ENCODE data around the gene DLGAP1.

The DLGAP1 gene

GRCh38 chr18:3450799-3451182 is 1004.3 kb downstream of the DLGAP1 start:
- H3K27ac ChIP-seq (ENCODE audit: low read depth, low read length), result no peak overlapping the region
- no peak overlapping the region for H3K9ac ChIP-seq (ENCODE audit: low read length)
- H3F3A ChIP-seq (ENCODE audit: insufficient read depth), result no peaks in the 10 kb centered on the region
- no peak for TF ChIP-seq EZH2phosphoT487 (conservative IDR thresholded peaks at IDR 0.05; ENCODE audit: low read length)
- no peak for TF ChIP-seq CTCF (IDR thresholded peaks at IDR 0.05; ENCODE audit: insufficient read depth, low read length, poor library complexity, severe bottlenecking)
- H3K9me2 ChIP-seq (replicated peaks; ENCODE audit: insufficient read depth, low read length), result no peaks in the 10 kb centered on the region
- H3K4me3 ChIP-seq (ENCODE audit: insufficient read depth, low read length, poor library complexity, severe bottlenecking), result no peak overlapping the region
- H3K79me2 ChIP-seq (ENCODE audit: insufficient read depth, low read length), result no peaks in the 10 kb centered on the region
- no peaks in the 10 kb centered on the region for H3K36me3 ChIP-seq (ENCODE audit: low read length)
- peak overlapping the region; percentile 46 for H3K4me2 ChIP-seq (ENCODE audit: low read depth, low read length, poor library complexity, severe bottlenecking)
- no peaks in the 10 kb centered on the region for H3K27me3 ChIP-seq (ENCODE audit: low read length)
- H4K20me1 ChIP-seq (ENCODE audit: low read depth, low read length), result no peaks in the 10 kb centered on the region
- H2AFZ ChIP-seq (ENCODE audit: low read depth, low read length, severe bottlenecking), result no peak overlapping the region
- no peaks in the 10 kb centered on the region for H3K9me3 ChIP-seq (ENCODE audit: insufficient read depth, low read length)

DNA sequence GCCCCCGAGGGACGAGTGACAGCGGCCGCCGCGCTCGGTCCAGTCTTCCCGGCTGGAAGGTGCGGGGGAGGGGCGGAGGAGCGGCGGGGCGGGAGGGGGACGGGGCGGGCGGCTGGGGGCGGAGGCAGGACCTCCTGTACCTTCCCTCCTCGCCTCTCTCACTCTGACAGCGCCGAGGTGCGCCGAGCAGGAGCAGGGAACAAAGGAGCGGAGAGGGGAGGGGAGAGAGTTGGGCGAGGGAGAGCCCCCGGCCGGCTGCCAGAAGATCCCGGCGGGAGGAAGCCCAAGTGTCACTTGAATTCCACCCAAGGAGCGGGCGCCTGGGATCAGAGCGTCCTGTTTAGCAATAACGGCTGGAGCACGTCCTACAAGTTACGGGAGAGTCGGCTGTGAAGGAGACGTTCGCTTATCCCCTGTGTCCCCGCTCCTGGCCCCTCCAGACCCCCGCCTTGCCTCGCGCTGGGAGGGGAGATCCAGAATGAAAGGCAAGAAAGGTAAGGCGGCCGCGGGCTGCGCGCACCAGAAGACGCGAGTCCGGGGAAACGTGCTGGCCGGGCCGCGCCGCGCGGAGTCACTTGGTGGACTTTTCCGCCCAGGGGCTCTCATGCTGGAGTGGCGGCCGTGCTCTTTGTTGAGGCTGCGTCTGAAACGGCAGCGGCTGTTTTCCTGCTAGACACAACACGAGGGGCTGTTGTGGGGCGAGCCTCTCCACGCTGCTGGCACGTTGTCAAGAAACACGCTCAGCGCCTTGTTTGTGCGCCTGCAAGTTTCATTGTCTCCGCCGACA is 1004.9 kb downstream of the DLGAP1 start, which contains the start of gene TGIF1:
Gene TGIF1 (plus strand): TSS at position 161 of the 787 bp plus-strand sequence. CDS start 318 bp downstream, at position 479.
- H3F3A ChIP-seq (ENCODE audit: insufficient read depth), result no peaks in the 10 kb centered on the region
- peak within 1 kb of the TSS; percentile 76 for H2AFZ ChIP-seq (ENCODE audit: low read depth, low read length, severe bottlenecking)
- no peaks in the 10 kb centered on the region for H3K36me3 ChIP-seq (ENCODE audit: low read length)
- H4K20me1 ChIP-seq (ENCODE audit: low read depth, low read length), result no peaks in the 10 kb centered on the region
- no peaks in the 10 kb centered on the region for H3K9me2 ChIP-seq (replicated peaks; ENCODE audit: insufficient read depth, low read length)
- H3K9me3 ChIP-seq (ENCODE audit: insufficient read depth, low read length), result no peaks in the 10 kb centered on the region
- no peaks in the 10 kb centered on the region for H3K79me2 ChIP-seq (ENCODE audit: insufficient read depth, low read length)
- no peak for TF ChIP-seq CTCF (IDR thresholded peaks at IDR 0.05; ENCODE audit: insufficient read depth, low read length, poor library complexity, severe bottlenecking)
- no peak for TF ChIP-seq EZH2phosphoT487 (conservative IDR thresholded peaks at IDR 0.05; ENCODE audit: low read length)
- peak within 1 kb of the TSS; percentile 58 for H3K4me3 ChIP-seq (ENCODE audit: insufficient read depth, low read length, poor library complexity, severe bottlenecking)
- peak within 1 kb of the TSS; percentile 91 for H3K4me2 ChIP-seq (ENCODE audit: low read depth, low read length, poor library complexity, severe bottlenecking)
- peak within 1 kb of the TSS; percentile 21; the same call in 1 of the 2 replicates for H3K27ac ChIP-seq (ENCODE audit: low read depth, low read length)
- H3K9ac ChIP-seq (ENCODE audit: low read length), result peak within 1 kb of the TSS; percentile 60
- H3K27me3 ChIP-seq (ENCODE audit: low read length), result no peaks in the 10 kb centered on the region

GRCh38 chr18:3449512-3450011 is 1005.5 kb downstream of the DLGAP1 start:
- Histone ChIP-seq H3K79me2 (ENCODE audit: insufficient read depth, low read length) (no peaks in the 10 kb centered on the region), H3K4me2 (ENCODE audit: low read depth, low read length, poor library complexity, severe bottlenecking) (peak overlapping the region; percentile 91), H2AFZ (ENCODE audit: low read depth, low read length, severe bottlenecking) (peak overlapping the region; percentile 34), H3K27ac (ENCODE audit: low read depth, low read length) (no peak overlapping the region), H3F3A (ENCODE audit: insufficient read depth) (no peaks in the 10 kb centered on the region), H3K36me3 (ENCODE audit: low read length) (no peaks in the 10 kb centered on the region), H3K27me3 (ENCODE audit: low read length) (no peaks in the 10 kb centered on the region), H3K9me2 (replicated peaks; ENCODE audit: insufficient read depth, low read length) (no peaks in the 10 kb centered on the region), H4K20me1 (ENCODE audit: low read depth, low read length) (no peaks in the 10 kb centered on the region), H3K9me3 (ENCODE audit: insufficient read depth, low read length) (no peaks in the 10 kb centered on the region), H3K9ac (ENCODE audit: low read length) (no peak overlapping the region), H3K4me3 (ENCODE audit: insufficient read depth, low read length, poor library complexity, severe bottlenecking) (peak overlapping the region; percentile 43)
- TF ChIP-seq CTCF (IDR thresholded peaks at IDR 0.05; ENCODE audit: insufficient read depth, low read length, poor library complexity, severe bottlenecking) (no peak), EZH2phosphoT487 (conservative IDR thresholded peaks at IDR 0.05; ENCODE audit: low read length) (no peak)
